D721Med (cell line): ENCODE results near the gene CLDN9.

Source experiments
- DNase-seq: peaks from one replicate; pipeline ENCODE4 v3.0.0; 2011; ENCODE audit warnings: low spot score; ENCODE audit not compliant: insufficient read length
- FAIRE-seq: peaks from 2 replicates; lab custom pipeline; 2011; peaks lifted over from hg19 to GRCh38; lab: Jason Lieb, UNC
- TF ChIP-seq, protein P1 (sequence below): IDR thresholded peaks from 2 replicates; pipeline ENCODE4 v1.5.1; 2012; ENCODE audit warnings: mild to moderate bottlenecking, control low read depth; ENCODE audit not compliant: insufficient read depth; ENCODE audit errors: missing control alignments

Gene CLDN9

GRCh38 chr16:2981177-2981898, 31.4 kb upstream of the CLDN9 start:
- DNase-seq = peak; percentile 93
- FAIRE-seq = no peak
- TF ChIP-seq, protein P1, sequence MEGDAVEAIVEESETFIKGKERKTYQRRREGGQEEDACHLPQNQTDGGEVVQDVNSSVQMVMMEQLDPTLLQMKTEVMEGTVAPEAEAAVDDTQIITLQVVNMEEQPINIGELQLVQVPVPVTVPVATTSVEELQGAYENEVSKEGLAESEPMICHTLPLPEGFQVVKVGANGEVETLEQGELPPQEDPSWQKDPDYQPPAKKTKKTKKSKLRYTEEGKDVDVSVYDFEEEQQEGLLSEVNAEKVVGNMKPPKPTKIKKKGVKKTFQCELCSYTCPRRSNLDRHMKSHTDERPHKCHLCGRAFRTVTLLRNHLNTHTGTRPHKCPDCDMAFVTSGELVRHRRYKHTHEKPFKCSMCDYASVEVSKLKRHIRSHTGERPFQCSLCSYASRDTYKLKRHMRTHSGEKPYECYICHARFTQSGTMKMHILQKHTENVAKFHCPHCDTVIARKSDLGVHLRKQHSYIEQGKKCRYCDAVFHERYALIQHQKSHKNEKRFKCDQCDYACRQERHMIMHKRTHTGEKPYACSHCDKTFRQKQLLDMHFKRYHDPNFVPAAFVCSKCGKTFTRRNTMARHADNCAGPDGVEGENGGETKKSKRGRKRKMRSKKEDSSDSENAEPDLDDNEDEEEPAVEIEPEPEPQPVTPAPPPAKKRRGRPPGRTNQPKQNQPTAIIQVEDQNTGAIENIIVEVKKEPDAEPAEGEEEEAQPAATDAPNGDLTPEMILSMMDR = no peak

DNA sequence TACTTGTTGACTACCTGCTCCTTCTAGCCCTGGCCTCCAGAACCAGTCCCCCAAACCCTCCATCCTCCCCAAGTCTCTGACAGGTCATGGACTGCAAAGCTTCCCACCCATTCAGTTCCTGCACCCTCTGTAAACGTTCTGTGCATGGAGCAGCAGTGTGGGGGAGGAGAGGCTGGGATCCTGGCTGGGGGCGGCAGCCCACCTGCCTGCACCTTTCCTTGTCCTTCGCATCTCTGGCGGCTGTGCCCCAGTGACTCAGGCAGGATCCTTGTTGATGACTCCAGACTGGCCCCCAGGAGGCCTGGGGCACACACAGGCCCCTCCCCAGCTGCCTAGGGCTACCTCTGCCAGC, 30.8 kb upstream of the CLDN9 start:
- FAIRE-seq (no peak), DNase-seq (no peak)
- TF ChIP-seq, protein P1 = no peak

DNA sequence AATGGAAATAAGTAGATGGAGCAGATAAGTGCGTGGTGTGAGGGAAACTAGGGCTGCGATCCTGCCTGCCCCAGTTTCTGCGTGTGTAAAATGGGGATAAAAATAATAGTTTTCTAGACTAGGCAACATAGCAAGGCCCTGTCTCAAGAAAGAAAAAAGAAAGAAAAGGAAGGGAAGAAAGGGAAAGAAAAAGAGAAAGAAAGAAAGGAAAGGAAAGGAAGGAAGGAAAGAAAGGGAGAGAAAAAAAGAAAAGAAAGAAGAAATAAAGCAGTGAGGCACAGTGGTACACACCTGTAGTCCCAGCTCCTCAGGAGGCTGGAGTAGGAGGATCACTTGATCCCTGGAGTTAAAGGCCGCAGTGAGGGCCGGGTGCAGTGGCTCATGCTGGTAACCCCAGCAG, 30.3 kb upstream of the CLDN9 start:
- FAIRE-seq = no peak
- DNase-seq = no peak
- TF ChIP-seq, protein P1 = no peak

DNA sequence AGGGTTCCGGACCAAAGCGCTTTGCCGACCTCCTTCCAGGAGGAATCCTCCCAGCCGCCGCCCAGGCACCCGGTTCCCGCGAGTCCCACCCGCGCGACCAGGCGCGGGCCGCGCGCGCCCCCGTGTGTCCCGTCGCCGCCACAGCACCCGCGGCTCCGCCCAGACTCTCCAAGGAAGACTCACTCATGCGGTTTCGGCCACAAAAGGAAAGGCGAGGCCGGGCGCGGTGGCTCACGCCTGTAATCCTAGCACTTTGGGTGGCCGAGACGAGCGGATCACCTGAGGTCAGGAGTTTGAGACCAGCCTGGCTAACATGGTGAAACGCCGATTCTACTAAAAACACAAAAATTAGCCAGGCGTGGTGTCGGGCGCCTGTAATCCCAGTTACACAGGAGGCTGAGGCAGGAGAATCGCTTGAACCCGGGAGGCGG, 29.0 kb upstream of the CLDN9 start:
- no peak for FAIRE-seq

DNA sequence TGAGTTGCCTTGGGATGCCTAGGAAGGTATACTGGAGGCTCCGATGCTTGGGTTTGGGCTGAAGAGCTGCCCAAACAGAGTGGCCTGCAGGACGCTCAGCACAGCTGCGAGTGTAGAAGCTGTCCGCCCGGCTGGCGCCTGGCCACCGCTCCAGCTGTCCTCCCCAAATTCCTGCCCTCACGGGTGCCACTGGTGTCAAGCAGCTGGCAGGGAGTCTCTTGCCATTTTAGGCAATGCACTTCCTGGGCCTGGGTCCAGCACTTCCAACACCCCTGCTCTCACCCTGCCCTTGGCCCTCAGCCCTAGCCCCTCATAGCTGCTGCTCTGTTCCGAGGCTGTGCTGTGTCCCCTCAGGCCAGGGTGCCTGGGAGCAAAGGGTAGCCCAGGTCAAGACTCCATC, 27.3 kb upstream of the CLDN9 start:
- TF ChIP-seq, protein P1 = no peak
- FAIRE-seq (no peak), DNase-seq (no peak)

More for the DNA sequence above, 29.0 kb upstream of the CLDN9 start:
- peak; percentile 92 for DNase-seq
- TF ChIP-seq, protein P1 = peak; percentile 68

GRCh38 chr16:2985893-2986355, 26.8 kb upstream of the CLDN9 start:
- DNase-seq (no peak), FAIRE-seq (no peak)

GRCh38 chr16:2986623-2987188, 26.0 kb upstream of the CLDN9 start:
- FAIRE-seq (no peak), DNase-seq (no peak)
- TF ChIP-seq, protein P1 = no peak

More at GRCh38 chr16:2985893-2986355, 26.8 kb upstream of the CLDN9 start:
- TF ChIP-seq, protein P1 = no peak
